GM21447 (cell line): ENCODE results near the gene CERS1.

Experiments
- ATAC-seq: cut with Tn5 transposase; IDR thresholded peaks from one replicate; pipeline ENCODE4 v1.9.1; 2021; ENCODE audit not compliant: unreplicated experiment

The CERS1 gene

GRCh38 chr19:18876865-18877264 lies 19.1 kb downstream of the CERS1 start:
- no peak for ATAC-seq

GRCh38 chr19:18875726-18876125 lies 20.2 kb downstream of the CERS1 start:
- ATAC-seq, result no peak

DNA sequence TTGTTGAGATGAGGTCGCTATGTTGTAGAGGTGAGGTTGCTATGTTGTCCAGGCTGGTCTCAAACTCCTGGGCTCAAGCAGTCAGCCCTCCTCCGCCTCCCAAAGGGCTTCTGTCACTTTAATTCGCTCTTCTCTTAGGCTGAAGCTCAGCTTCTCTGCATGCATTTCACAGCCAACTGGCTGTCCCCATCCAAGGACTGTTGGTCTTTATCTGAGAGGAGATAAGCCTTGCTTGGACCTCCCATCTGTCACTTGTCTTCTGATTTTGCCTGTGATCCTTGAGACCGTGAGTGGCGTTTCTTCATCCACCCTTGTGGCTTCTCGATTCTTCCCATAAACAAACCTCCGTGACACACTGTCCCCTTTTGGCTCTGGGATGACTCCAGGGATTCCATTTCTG lies 24.4 kb downstream of the CERS1 start:
- ATAC-seq, result no peak

DNA sequence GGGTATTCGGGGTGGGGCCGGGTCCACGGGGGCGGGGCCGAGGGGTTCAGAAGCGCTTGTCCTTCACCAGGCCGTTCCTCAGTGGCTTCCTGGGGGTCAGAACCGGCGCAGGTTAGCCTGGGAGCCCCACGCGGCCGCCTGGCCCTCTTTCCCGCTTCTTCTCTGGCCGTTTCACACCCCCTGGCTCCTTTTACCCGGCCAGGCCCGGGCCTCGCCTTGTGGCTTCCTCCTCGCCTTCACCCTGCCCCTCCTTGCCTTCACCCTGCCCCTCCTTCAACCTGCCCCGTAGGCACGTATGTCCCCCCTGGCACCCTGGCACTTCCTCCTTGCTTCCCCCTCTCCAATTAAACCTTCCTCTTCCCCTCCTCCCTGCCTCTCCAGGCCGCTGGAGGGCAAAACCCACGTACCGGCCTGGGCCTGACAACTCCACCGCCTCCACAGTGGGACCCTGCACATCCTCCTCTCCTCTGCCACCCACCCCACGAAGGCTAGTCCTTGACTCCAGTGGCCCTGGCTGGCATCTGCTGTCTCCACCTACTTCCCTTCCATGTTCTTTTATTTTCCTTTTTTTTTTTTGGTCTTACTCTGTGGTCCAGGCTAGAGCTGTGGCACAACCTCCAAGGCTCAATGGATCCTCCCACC lies 25.3 kb downstream of the CERS1 start:
- no peak for ATAC-seq

- ATAC-seq, result no peak
Measured at GRCh38 chr19:18869781-18870530, 26.0 kb downstream of the CERS1 start.

DNA sequence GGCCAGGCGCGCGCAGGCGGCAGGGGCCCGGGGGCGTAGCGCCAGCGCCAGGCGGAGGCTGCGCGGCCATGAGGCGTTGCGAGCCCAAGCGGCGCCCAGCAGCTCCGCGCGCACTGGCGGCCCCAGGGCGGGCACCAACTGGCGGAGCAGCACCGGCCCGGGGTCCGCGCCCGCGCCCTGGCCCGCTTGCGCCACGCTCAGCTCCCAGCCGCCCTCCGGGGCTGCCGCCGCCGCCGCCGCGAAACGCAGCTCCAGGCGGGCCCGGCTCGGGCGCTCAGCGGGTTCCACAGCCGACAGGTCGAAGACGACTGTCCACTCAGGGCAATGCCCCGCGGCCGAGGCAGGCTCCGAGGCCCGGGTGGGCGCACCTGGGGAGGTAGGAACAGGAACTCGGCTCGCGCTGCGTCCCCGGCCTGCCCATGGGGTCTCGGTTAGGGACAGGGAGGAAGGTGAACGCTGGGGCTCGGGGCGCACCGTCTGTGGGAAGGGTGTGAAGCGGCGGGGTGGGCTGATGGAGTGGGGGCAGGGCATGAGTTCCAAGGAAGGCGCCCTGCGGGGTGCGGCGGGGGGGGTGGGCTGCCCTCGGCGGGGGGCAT lies 26.8 kb downstream of the CERS1 start:
- ATAC-seq, result no peak

- ATAC-seq, result no peak
Measured at GRCh38 chr19:18868380-18869022, 27.5 kb downstream of the CERS1 start.

- no peak for ATAC-seq
Measured at GRCh38 chr19:18867751-18868150, 28.2 kb downstream of the CERS1 start.

DNA sequence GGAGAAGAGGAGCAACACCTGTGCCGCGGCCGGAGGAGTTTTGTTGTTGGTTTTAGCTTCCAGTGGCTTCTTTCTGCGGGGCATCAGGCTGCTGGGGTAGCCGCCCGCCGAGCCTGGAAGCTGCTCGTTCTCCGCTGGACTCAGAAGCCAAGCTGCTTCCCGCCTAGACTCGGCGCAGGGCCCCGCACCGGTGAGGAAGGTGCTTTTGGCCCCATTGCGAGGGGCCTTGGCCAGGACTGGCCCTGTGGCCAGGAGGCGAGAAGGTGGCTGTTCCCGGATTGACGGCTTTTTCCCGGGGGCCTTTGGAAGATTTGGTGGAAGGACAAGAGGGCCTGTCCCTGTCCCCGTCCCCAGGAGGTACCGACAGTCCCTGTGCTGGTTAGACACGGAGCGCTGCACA lies 28.8 kb downstream of the CERS1 start:
- no peak for ATAC-seq

DNA sequence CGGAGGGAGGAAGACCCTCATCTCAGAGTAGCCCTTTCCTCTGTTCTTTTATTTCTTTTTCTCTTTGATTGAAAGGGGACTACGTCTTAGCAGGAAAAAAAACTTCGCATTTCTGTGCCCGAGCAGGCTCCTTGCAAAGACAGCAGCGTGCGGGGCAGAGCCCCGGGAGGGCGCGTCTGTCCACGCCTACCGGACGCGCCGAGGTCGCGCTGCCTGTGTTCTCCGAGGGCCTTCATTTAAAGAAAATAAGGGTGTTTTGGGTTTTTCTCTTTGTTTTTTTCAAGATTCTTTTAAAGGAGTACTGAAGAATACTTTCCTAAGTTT lies 29.2 kb downstream of the CERS1 start:
- ATAC-seq, result no peak

DNA sequence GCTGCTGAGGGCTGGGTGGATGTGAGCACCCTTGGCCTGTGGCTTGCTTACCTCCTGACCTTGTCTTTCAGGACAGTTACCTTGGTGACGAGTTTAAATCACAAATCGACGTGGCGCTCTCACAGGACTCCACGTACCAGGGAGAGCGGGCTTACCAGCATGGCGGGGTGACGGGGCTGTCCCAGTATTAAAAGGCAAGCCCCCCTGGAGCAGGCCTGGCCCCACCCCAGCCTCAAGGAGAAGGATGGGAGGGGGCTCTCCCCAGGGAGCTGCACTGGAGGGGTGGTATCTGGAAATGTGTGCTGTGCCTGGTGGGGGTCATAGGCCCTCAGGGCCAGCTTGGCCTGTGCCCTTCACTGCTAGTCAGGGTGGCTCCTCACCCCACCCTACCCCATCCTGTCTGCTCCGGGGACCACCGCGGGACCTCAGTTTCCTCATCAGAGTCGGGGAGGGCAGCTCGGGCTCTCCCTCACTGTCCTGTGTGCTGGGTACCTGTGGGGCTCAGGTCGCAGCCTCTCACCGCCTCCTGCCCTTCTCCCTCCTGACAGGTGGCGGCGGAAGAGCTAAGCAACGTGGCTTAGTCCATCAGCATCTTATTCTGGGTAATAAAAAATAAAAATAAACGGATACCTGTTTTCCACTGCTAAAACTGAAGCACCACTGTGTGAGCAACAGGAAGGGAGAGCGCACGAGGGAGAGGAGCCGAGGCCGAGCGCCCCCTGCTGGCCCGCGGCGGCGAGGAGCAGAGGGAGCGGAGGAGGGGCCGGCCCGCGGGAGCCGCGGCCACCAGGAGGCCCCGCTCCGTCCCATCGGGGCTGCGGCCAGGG lies 29.8 kb downstream of the CERS1 start:
- no peak for ATAC-seq

- no peak for ATAC-seq
Measured at GRCh38 chr19:18865106-18865972, 30.6 kb downstream of the CERS1 start.

DNA sequence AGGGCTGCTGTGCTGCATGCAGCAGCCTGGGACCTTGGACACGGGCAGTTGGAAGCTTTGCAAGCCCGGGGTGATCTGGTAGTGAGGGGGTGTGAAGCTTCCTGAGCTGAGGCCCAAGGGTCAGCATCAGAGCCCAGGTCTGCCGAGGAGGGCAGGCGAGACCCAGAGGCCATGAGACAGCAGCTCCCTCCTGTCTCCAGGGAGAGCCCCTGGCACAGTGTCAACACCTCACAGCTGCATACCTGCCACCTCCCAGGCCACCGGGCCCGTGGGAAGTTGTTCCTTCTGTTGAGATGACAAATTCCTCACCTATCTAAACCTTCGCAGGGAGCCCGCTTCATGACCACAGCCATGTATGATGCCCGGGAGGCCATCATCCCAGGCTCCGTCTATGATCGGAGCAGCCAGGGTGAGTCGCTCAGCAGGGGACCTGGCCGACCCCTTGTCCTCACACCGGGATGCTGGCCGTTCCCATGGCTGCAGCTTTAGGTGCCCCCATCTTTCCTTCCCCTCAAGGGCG lies 32.1 kb downstream of the CERS1 start:
- ATAC-seq, result no peak

DNA sequence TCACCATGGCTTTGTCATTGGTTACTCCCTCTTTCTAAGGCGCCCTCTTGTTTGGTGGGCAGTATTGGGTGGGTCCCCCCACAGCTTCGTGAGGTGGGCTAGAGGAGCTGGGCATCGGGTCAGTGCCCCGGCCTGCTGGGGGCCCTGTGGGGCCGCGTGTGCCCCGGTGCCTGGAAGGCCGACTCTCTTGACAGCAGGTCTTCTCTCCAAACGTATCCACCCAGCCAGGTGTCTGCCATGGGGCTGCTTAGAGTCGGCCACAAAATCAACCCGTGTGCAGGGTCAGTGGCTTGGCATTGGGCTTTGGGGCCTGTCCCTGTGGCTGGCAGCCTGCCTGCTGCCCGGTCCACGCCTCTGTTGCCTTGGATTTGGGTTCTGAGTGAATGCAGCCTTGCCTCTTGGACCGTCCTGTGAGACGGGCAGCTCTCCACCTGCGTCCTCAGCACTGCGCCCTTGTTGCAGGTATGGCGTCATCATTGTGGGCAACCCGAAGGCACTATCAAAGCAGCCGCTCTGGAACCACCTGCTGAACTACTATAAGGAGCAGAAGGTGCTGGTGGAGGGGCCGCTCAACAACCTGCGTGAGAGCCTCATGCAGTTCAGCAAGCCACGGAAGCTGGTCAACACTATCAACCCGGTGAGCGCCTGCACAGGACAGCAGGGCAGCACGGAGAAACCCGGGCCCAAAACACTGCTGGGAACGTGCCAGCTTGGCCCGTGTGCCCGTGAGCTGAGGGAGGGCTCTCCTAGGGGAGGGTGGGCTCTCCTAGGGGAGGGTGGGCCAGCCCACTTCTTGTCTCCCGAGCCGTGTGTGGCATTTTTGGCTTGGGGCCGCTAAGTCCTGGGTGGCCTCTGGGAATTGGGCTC lies 32.7 kb downstream of the CERS1 start:
- ATAC-seq, result no peak

- ATAC-seq, result no peak
Measured at GRCh38 chr19:18861917-18862316, 34.0 kb downstream of the CERS1 start.

- ATAC-seq, result no peak
Measured at GRCh38 chr19:18861235-18861634, 34.7 kb downstream of the CERS1 start.

DNA sequence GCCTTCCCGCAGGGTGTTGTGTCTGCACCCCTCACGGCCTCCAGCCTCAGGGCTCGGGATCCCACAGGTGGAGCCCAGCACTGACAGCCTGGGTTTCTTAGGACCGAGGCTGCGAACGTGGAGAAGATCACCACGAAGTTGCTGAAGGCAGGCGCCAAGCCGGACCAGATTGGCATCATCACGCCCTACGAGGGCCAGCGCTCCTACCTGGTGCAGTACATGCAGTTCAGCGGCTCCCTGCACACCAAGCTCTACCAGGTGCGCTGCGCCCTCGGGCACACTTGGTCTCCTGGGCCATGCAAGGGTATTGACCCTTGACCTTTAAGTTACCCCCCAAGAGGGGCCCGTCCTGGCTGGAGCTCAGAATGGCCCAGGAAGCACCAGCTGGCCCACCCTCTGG lies 35.2 kb downstream of the CERS1 start:
- no peak for ATAC-seq

- ATAC-seq, result no peak
Measured at GRCh38 chr19:18860302-18860700, 35.7 kb downstream of the CERS1 start.

- ATAC-seq, result no peak
Measured at GRCh38 chr19:18859676-18860301, 36.2 kb downstream of the CERS1 start.
